ENCODE results near the gene NFIB. TPM values are rescaled to one million over a fixed set of nuclear protein-coding genes. Genes with fewer than 3 reads are reported as not detected.

NFIB gene
- total and polyA plus RNA-seq, 2 of the 8 experiments (the other 6 are each of a cell fraction or from before 2014, with no cell fraction given), result 2.6 to 13.1 TPM

GRCh38 chr9:14158136-14158813 lies 155.7 kb downstream of the NFIB start (continued):
- TF ChIP-seq USF2 (IDR thresholded peaks at IDR 0.05; ENCODE audit: low read length) (no peak), CEBPB (IDR thresholded peaks at IDR 0.05; ENCODE audit: low read depth, low read length) (no peak), ATF2 (IDR thresholded peaks at IDR 0.05; ENCODE audit: low read length) (no peak), KDM5A (IDR thresholded peaks at IDR 0.05; ENCODE audit: low read length) (no peak), ZNF274 (IDR thresholded peaks at IDR 0.05; ENCODE audit: borderline replicate concordance, extremely low read depth, low read length) (no peak), NANOG (IDR thresholded peaks at IDR 0.05; ENCODE audit: insufficient read depth, low read depth, low read length, poor library complexity, severe bottlenecking) (no peak), SIX5 (IDR thresholded peaks at IDR 0.05; ENCODE audit: low read depth, low read length) (no peak)
